Measurements from ENCODE around the gene RNF121.

GRCh38 chr11:71955898-71956456 lies 27.1 kb downstream of the RNF121 start:
- no peak for TF ChIP-seq POLR2A (IDR thresholded peaks at IDR 0.05)
- TF ChIP-seq CTCF (IDR thresholded peaks at IDR 0.05): no peak
